ENCODE data around the gene DNAH1.

DNA sequence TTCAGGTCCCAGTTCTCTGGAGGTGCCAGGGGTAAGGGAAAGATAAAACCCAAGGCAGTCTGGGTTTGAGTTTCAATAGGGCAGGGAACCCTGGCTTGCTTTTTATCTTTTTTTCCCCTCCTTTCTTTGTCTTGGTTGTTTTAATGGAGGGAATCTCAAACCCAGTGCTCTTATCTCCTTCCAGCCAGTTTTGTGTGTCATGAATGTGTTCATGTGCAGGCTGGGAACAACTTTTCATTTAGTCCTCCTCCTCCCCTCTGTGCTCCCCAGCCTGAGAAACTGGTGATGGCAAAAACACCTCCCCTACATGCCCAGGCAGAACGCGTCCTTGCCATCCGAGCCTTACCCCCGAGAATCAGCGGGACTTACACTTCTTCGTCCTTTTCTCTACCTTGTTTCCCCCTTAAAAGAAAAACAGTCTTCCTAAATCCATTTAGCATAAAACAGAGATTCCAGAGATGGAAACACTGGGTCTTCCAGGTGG lies 117.9 kb downstream of the DNAH1 start:
- TF ChIP-seq POLR2A (IDR thresholded peaks at IDR 0.05; ENCODE audit: low read length) (no peak), GATA1 (IDR thresholded peaks at IDR 0.05; ENCODE audit: low read depth, low read length) (no peak)
